ENCODE measurements around the gene ZDHHC11. TPM values are rescaled to one million over a fixed set of nuclear protein-coding genes. Genes with fewer than 3 reads are reported as not detected.
"Not testable (repeated sequence)": the region's sequence is repeated elsewhere in the genome, so short reads cannot be mapped to it uniquely, and the experiment has no call there.

Gene ZDHHC11
- total RNA-seq, 2 experiments from 2014 or later, result 13.3 to 18.3 TPM

- H3K4me1 Mint-ChIP-seq (ENCODE audit: low read depth); H3K27ac Mint-ChIP-seq; CTCF ChIA-PET; H3K27me3 Mint-ChIP-seq; POLR2A ChIA-PET; H3K4me1 ChIP-seq (ENCODE audit: insufficient read depth, low read length); H3K27me3 ChIP-seq (ENCODE audit: control insufficient read depth in 1 of 2, insufficient read depth in 2 of 2, low read length in 2 of 2); H3K4me3 Mint-ChIP-seq; H3K9me3 ChIP-seq (ENCODE audit: control insufficient read depth in 1 of 2, insufficient read depth in 1 of 2, low read length in 2 of 2); H3K4me3 ChIP-seq (ENCODE audit: low read length); H3K36me3 ChIP-seq (ENCODE audit: insufficient read depth, low read length); H3K36me3 Mint-ChIP-seq (ENCODE audit: low read depth); H3K9me3 Mint-ChIP-seq; H3K27ac ChIP-seq (ENCODE audit: low read depth in 1 of 2, low read length in 2 of 2): not testable (repeated sequence)
- DNase-seq (peak in 1 of 14 experiments; percentile 32), ATAC-seq (ENCODE audit: poor library complexity) (peak; percentile 10)
- intact Hi-C loops (cut with DNase I, micrococcal nuclease), result loop anchor here (2.0 to 5.0 kb wide), 2 partner anchors 92 to 93 kb away; no protein-coding TSS in a partner anchor
These were observed 75.8 kb downstream of the ZDHHC11 start for GRCh38 chr5:774854-775505.

GRCh38 chr5:774304-774703 lies 76.5 kb downstream of the ZDHHC11 start:
- H3K4me3 ChIP-seq (ENCODE audit: low read length); H3K9me3 Mint-ChIP-seq; H3K27ac ChIP-seq (ENCODE audit: low read depth in 1 of 2, low read length in 2 of 2); H3K27ac Mint-ChIP-seq; ATAC-seq (ENCODE audit: poor library complexity); H3K9me3 ChIP-seq (ENCODE audit: control insufficient read depth in 1 of 2, insufficient read depth in 1 of 2, low read length in 2 of 2); H3K4me1 ChIP-seq (ENCODE audit: insufficient read depth, low read length); POLR2A ChIA-PET; H3K4me1 Mint-ChIP-seq (ENCODE audit: low read depth); H3K27me3 ChIP-seq (ENCODE audit: control insufficient read depth in 1 of 2, insufficient read depth in 2 of 2, low read length in 2 of 2); CTCF ChIA-PET; H3K36me3 Mint-ChIP-seq (ENCODE audit: low read depth); H3K27me3 Mint-ChIP-seq; H3K4me3 Mint-ChIP-seq; H3K36me3 ChIP-seq (ENCODE audit: insufficient read depth, low read length): not testable (repeated sequence)
- DNase-seq, result peak in 1 of 14 experiments; percentile 33
- intact Hi-C loops (cut with DNase I, micrococcal nuclease), result loop anchor here in 1 of 2 experiments (2.0 kb wide), 1 partner anchor 92 kb away; no protein-coding TSS in a partner anchor

GRCh38 chr5:773517-774264 lies 77.1 kb downstream of the ZDHHC11 start:
- intact Hi-C loops (cut with DNase I, micrococcal nuclease), result loop anchor here in 1 of 2 experiments (2.0 kb wide), 1 partner anchor 91 kb away; no protein-coding TSS in a partner anchor
- POLR2A ChIA-PET, result no interaction called here

GRCh38 chr5:772931-773330 lies 77.9 kb downstream of the ZDHHC11 start:
- CTCF ChIA-PET; H3K9me3 Mint-ChIP-seq; POLR2A ChIA-PET; H3K9me3 ChIP-seq (ENCODE audit: control insufficient read depth in 1 of 2, insufficient read depth in 1 of 2, low read length in 2 of 2); H3K27me3 ChIP-seq (ENCODE audit: control insufficient read depth in 1 of 2, insufficient read depth in 2 of 2, low read length in 2 of 2); H3K4me3 ChIP-seq (ENCODE audit: low read length); H3K4me1 ChIP-seq (ENCODE audit: insufficient read depth, low read length); H3K4me3 Mint-ChIP-seq; intact Hi-C loops (cut with DNase I, micrococcal nuclease); H3K36me3 Mint-ChIP-seq (ENCODE audit: low read depth); H3K27me3 Mint-ChIP-seq; ATAC-seq (ENCODE audit: poor library complexity); H3K27ac ChIP-seq (ENCODE audit: low read depth in 1 of 2, low read length in 2 of 2); H3K27ac Mint-ChIP-seq; H3K4me1 Mint-ChIP-seq (ENCODE audit: low read depth); H3K36me3 ChIP-seq (ENCODE audit: insufficient read depth, low read length): not testable (repeated sequence)
- DNase-seq, result peak in 2 of 14 experiments; percentile 2 to 25

More at GRCh38 chr5:773517-774264, 77.1 kb downstream of the ZDHHC11 start:
- CTCF ChIA-PET, result no interaction called here
- H3K27me3 ChIP-seq (ENCODE audit: control insufficient read depth in 1 of 2, insufficient read depth in 2 of 2, low read length in 2 of 2), result no peaks in the 10 kb centered on the region
- H3K36me3 ChIP-seq (ENCODE audit: insufficient read depth, low read length), result no peaks in the 10 kb centered on the region
- TF ChIP-seq CTCF (IDR thresholded peaks at IDR 0.05), result no peak
- H3K9me3 Mint-ChIP-seq, result no peaks in the 10 kb centered on the region
- no peaks in the 10 kb centered on the region for H3K4me1 Mint-ChIP-seq (ENCODE audit: low read depth)
- H3K27me3 Mint-ChIP-seq, result peaks cover 7% of the 10 kb centered on the region
- no peaks in the 10 kb centered on the region for H3K9me3 ChIP-seq (ENCODE audit: control insufficient read depth in 1 of 2, insufficient read depth in 1 of 2, low read length in 2 of 2)
- H3K27ac ChIP-seq (ENCODE audit: low read depth in 1 of 2, low read length in 2 of 2), result no peak overlapping the region
- DNase-seq (peak in 1 of 14 experiments; percentile 35), ATAC-seq (ENCODE audit: poor library complexity) (no peak)
- no peaks in the 10 kb centered on the region for H3K36me3 Mint-ChIP-seq (ENCODE audit: low read depth)
- H3K4me3 ChIP-seq (ENCODE audit: low read length), result no peak overlapping the region
- no peaks in the 10 kb centered on the region for H3K4me1 ChIP-seq (ENCODE audit: insufficient read depth, low read length)
- no peak overlapping the region for H3K4me3 Mint-ChIP-seq
- H3K27ac Mint-ChIP-seq, result no peak overlapping the region

- H3K9me3 Mint-ChIP-seq; H3K4me3 ChIP-seq (ENCODE audit: low read length); intact Hi-C loops (cut with DNase I, micrococcal nuclease); CTCF ChIA-PET; H3K27ac Mint-ChIP-seq; H3K4me1 Mint-ChIP-seq (ENCODE audit: low read depth); ATAC-seq (ENCODE audit: poor library complexity); H3K36me3 ChIP-seq (ENCODE audit: insufficient read depth, low read length); H3K9me3 ChIP-seq (ENCODE audit: control insufficient read depth in 1 of 2, insufficient read depth in 1 of 2, low read length in 2 of 2); POLR2A ChIA-PET; H3K27me3 Mint-ChIP-seq; H3K36me3 Mint-ChIP-seq (ENCODE audit: low read depth); H3K4me1 ChIP-seq (ENCODE audit: insufficient read depth, low read length); H3K27me3 ChIP-seq (ENCODE audit: control insufficient read depth in 1 of 2, insufficient read depth in 2 of 2, low read length in 2 of 2); H3K4me3 Mint-ChIP-seq; H3K27ac ChIP-seq (ENCODE audit: low read depth in 1 of 2, low read length in 2 of 2): not testable (repeated sequence)
- DNase-seq, result peak in 1 of 14 experiments; percentile 16
These were observed 78.3 kb downstream of the ZDHHC11 start for GRCh38 chr5:772547-772890.

- H3K4me3 Mint-ChIP-seq; intact Hi-C loops (cut with DNase I, micrococcal nuclease); H3K27ac ChIP-seq (ENCODE audit: low read depth in 1 of 2, low read length in 2 of 2); H3K9me3 ChIP-seq (ENCODE audit: control insufficient read depth in 1 of 2, insufficient read depth in 1 of 2, low read length in 2 of 2); H3K36me3 ChIP-seq (ENCODE audit: insufficient read depth, low read length); H3K4me3 ChIP-seq (ENCODE audit: low read length); CTCF ChIA-PET; H3K27me3 Mint-ChIP-seq; H3K4me1 ChIP-seq (ENCODE audit: insufficient read depth, low read length); H3K4me1 Mint-ChIP-seq (ENCODE audit: low read depth); H3K27me3 ChIP-seq (ENCODE audit: control insufficient read depth in 1 of 2, insufficient read depth in 2 of 2, low read length in 2 of 2); POLR2A ChIA-PET; H3K9me3 Mint-ChIP-seq; ATAC-seq (ENCODE audit: poor library complexity); H3K27ac Mint-ChIP-seq; H3K36me3 Mint-ChIP-seq (ENCODE audit: low read depth): not testable (repeated sequence)
- peak in 1 of 14 experiments; percentile 20 for DNase-seq
These were observed 78.8 kb downstream of the ZDHHC11 start for GRCh38 chr5:771841-772546.

Data from CD4-positive, alpha-beta T cell (primary cell).